HG03108 (cell line): ENCODE results near the gene CLN6.
A peak's percentile ranks its signal among the peaks of the same experiment; 100 is the strongest.
"Not testable (repeated sequence)": the region's sequence is repeated elsewhere in the genome, so short reads cannot be mapped to it uniquely, and the experiment has no call there.

Source experiments
- ATAC-seq: cut with Tn5 transposase; IDR thresholded peaks from one replicate; pipeline ENCODE4 v1.9.1; 2021; ENCODE audit warnings: moderate library complexity; ENCODE audit not compliant: unreplicated experiment

CLN6 gene

GRCh38 chr15:68256675-68257450 is 27.3 kb upstream of the CLN6 start:
- no peak for ATAC-seq

GRCh38 chr15:68252925-68253534 is 23.5 kb upstream of the CLN6 start:
- no peak for ATAC-seq

- no peak for ATAC-seq
These were observed 19.7 kb upstream of the CLN6 start for GRCh38 chr15:68249058-68249713.

- no peak for ATAC-seq
These were observed 14.7 kb upstream of the CLN6 start for GRCh38 chr15:68244235-68244634.

- no peak for ATAC-seq
These were observed 11.8 kb upstream of the CLN6 start for GRCh38 chr15:68241088-68241935.

GRCh38 chr15:68239025-68239424 is 9.5 kb upstream of the CLN6 start:
- no peak for ATAC-seq

- no peak for ATAC-seq
These were observed 5.5 kb upstream of the CLN6 start for GRCh38 chr15:68235022-68235421.

GRCh38 chr15:68234520-68234919 is 5.0 kb upstream of the CLN6 start:
- not testable (repeated sequence) for ATAC-seq

GRCh38 chr15:68234060-68234459 is 4.5 kb upstream of the CLN6 start:
- ATAC-seq: no peak

- no peak for ATAC-seq
These were observed 3.4 kb upstream of the CLN6 start for GRCh38 chr15:68232937-68233336.

- no peak for ATAC-seq
These were observed 2.9 kb upstream of the CLN6 start for GRCh38 chr15:68232449-68232848.

- ATAC-seq: no peak
These were observed 1.7 kb upstream of the CLN6 start for GRCh38 chr15:68231102-68231818.

- peak; percentile 21 for ATAC-seq
These were observed 901 bp upstream of the CLN6 start for GRCh38 chr15:68230157-68231100.

GRCh38 chr15:68228971-68229385 is 550 bp downstream of the CLN6 start:
- ATAC-seq: peak; percentile 5

GRCh38 chr15:68228143-68228970 is 1.2 kb downstream of the CLN6 start:
- no peak for ATAC-seq

- no peak for ATAC-seq
These were observed 1.8 kb downstream of the CLN6 start for GRCh38 chr15:68227643-68228142.

GRCh38 chr15:68225442-68225841 is 4.1 kb downstream of the CLN6 start:
- ATAC-seq: not testable (repeated sequence)

- ATAC-seq: no peak
These were observed 4.8 kb downstream of the CLN6 start for GRCh38 chr15:68224546-68225250.
